C4-2B (cell line): ENCODE results near the gene CPB1.

Source experiments
- H3K27ac ChIP-seq: fragments of 450-650 bp; 2 replicates; pipeline ENCODE4 v1.5.1; 2017
- CTCF ChIP-seq: fragments of 450-650 bp; conservative IDR thresholded peaks from 2 replicates; pipeline ENCODE4 v1.5.1; 2017; ENCODE audit warnings: mild to moderate bottlenecking
- ZFX ChIP-seq: fragments of 450-650 bp; IDR thresholded peaks from 2 replicates; pipeline ENCODE4 v1.6.1; 2017

Gene CPB1

GRCh38 chr3:148865049-148865448 is 37.4 kb downstream of the CPB1 start, which contains the start of gene CPA3:
Gene CPA3, plus strand, starts transcription at chr3:148865296. Its CDS starts 12 bp downstream, at chr3:148865308.
- TF ChIP-seq CTCF (no peak), ZFX (no peak)
- H3K27ac ChIP-seq, result no peak within 1 kb of the TSS

- no peak overlapping the region for H3K27ac ChIP-seq
- no peak for TF ChIP-seq ZFX
- TF ChIP-seq CTCF, result no peak
These were observed 38.6 kb downstream of the CPB1 start for GRCh38 chr3:148866261-148866660.

- no peak overlapping the region for H3K27ac ChIP-seq
- TF ChIP-seq ZFX (no peak), CTCF (no peak)
These were observed 45.8 kb downstream of the CPB1 start for GRCh38 chr3:148873270-148873927.

- TF ChIP-seq CTCF, result no peak
- no peak for TF ChIP-seq ZFX
- H3K27ac ChIP-seq, result no peak overlapping the region
These were observed 46.4 kb downstream of the CPB1 start for GRCh38 chr3:148873977-148874376.

GRCh38 chr3:148878095-148878494 is 50.5 kb downstream of the CPB1 start:
- TF ChIP-seq CTCF (no peak), ZFX (no peak)
- no peak overlapping the region for H3K27ac ChIP-seq

- TF ChIP-seq ZFX (no peak), CTCF (no peak)
- H3K27ac ChIP-seq, result no peak overlapping the region
These were observed 51.6 kb downstream of the CPB1 start for GRCh38 chr3:148879256-148879655.

- TF ChIP-seq ZFX (no peak), CTCF (peak; percentile 73)
These were observed 53.1 kb downstream of the CPB1 start for GRCh38 chr3:148880681-148881080.

More at GRCh38 chr3:148880681-148881080, 53.1 kb downstream of the CPB1 start:
- H3K27ac ChIP-seq, result no peak overlapping the region
